Myocyte (in vitro differentiated cells): Measurements from ENCODE around the gene LTB. TPM values are rescaled to one million over a fixed set of nuclear protein-coding genes. Genes with fewer than 3 reads are reported as not detected.
A peak's percentile ranks its signal among the peaks of the same experiment; 100 is the strongest.
"Not testable (repeated sequence)": the region's sequence is repeated elsewhere in the genome, so short reads cannot be mapped to it uniquely, and the experiment has no call there.

Source experiments
- DNase-seq: peaks from one replicate; pipeline ENCODE4 v3.0.0-alpha.2; 2012; ENCODE audit warnings: low read depth
- total RNA-seq: library from RNA; depleted of rRNA; stranded (reverse); fragments of >200 nt; gene quantifications from 2 replicates; pipeline ENCODE4 v1.2.3, GENCODE V29; 2014

The LTB gene
- total RNA-seq, 1 donor from 2014 or later, result 0.40 TPM

GRCh38 chr6:31609519-31610406, 27.5 kb upstream of the LTB start:
- no peak for DNase-seq

- DNase-seq, result no peak
Observed at GRCh38 chr6:31607317-31607716, 25.1 kb upstream of the LTB start.

GRCh38 chr6:31597006-31597405, 14.8 kb upstream of the LTB start:
- DNase-seq, result peak; percentile 24

- no peak for DNase-seq
Observed at GRCh38 chr6:31592396-31592771, 10.2 kb upstream of the LTB start.

GRCh38 chr6:31590691-31591090, 8.5 kb upstream of the LTB start:
- DNase-seq, result not testable (repeated sequence)

GRCh38 chr6:31588871-31589650, 6.8 kb upstream of the LTB start:
- DNase-seq, result peak; percentile 27

- no peak for DNase-seq
Observed at GRCh38 chr6:31587791-31588777, 5.9 kb upstream of the LTB start.

- no peak for DNase-seq
Observed at GRCh38 chr6:31586599-31587281, 4.5 kb upstream of the LTB start.

- no peak for DNase-seq
Observed at GRCh38 chr6:31586008-31586407, 3.8 kb upstream of the LTB start, which contains the start of gene LST1. LST1 (plus strand) TSS chr6:31586277; CDS start chr6:31587300, 1,023 bp downstream.

GRCh38 chr6:31585491-31585890, 3.3 kb upstream of the LTB start:
- no peak for DNase-seq

- no peak for DNase-seq
Observed at GRCh38 chr6:31581434-31582229, 592 bp downstream of the LTB start.

- DNase-seq, result peak; percentile 82
Observed at GRCh38 chr6:31580807-31581433, 1.3 kb downstream of the LTB start.

- no peak for DNase-seq
Observed at GRCh38 chr6:31580438-31580740, 1.8 kb downstream of the LTB start.

- no peak for DNase-seq
Observed at GRCh38 chr6:31579546-31580437, 2.4 kb downstream of the LTB start.

- no peak for DNase-seq
Observed at GRCh38 chr6:31579119-31579505, 3.1 kb downstream of the LTB start.

GRCh38 chr6:31578184-31579118, 3.8 kb downstream of the LTB start:
- DNase-seq, result no peak

GRCh38 chr6:31577579-31577966, 4.7 kb downstream of the LTB start:
- no peak for DNase-seq
